Embryonic facial prominence (tissue), 1 donor: ENCODE data around the gene TJP3.

Experiments
- DNase-seq: peaks from one replicate; pipeline ENCODE4 v3.0.0-alpha.2; 2016; ENCODE audit errors: extremely low spot score

Gene TJP3

GRCh38 chr19:3691726-3692125, 16.5 kb upstream of the TJP3 start:
- DNase-seq = no peak

- DNase-seq = no peak
These were observed 15.8 kb upstream of the TJP3 start for GRCh38 chr19:3692141-3693024.

GRCh38 chr19:3693025-3693925, 14.9 kb upstream of the TJP3 start:
- DNase-seq = no peak

GRCh38 chr19:3694361-3695123, 13.6 kb upstream of the TJP3 start:
- DNase-seq = no peak

- DNase-seq = no peak
These were observed 13.0 kb upstream of the TJP3 start for GRCh38 chr19:3695124-3695733.

GRCh38 chr19:3695986-3696659, 12.1 kb upstream of the TJP3 start:
- no peak for DNase-seq

GRCh38 chr19:3696660-3696995, 11.6 kb upstream of the TJP3 start:
- DNase-seq = no peak

- DNase-seq = no peak
These were observed 11.1 kb upstream of the TJP3 start for GRCh38 chr19:3697094-3697493.

- DNase-seq = no peak
These were observed 10.4 kb upstream of the TJP3 start for GRCh38 chr19:3697671-3698385.

- DNase-seq = no peak
These were observed 9.7 kb upstream of the TJP3 start for GRCh38 chr19:3698386-3698950.

- DNase-seq = no peak
These were observed 9.0 kb upstream of the TJP3 start for GRCh38 chr19:3698974-3699740.

- DNase-seq = no peak
These were observed 8.4 kb upstream of the TJP3 start for GRCh38 chr19:3699741-3700241.

GRCh38 chr19:3700242-3701032, 7.7 kb upstream of the TJP3 start, which contains the start of gene PIP5K1C:
Gene PIP5K1C, minus strand, starts transcription at chr19:3700468. Its CDS starts 78 bp downstream, at chr19:3700390.
- DNase-seq = peak; percentile 62

- no peak for DNase-seq
These were observed 7.0 kb upstream of the TJP3 start for GRCh38 chr19:3701200-3701599.

GRCh38 chr19:3707868-3708206, 347 bp upstream of the TJP3 start:
- no peak for DNase-seq

GRCh38 chr19:3710265-3710812, 2.2 kb downstream of the TJP3 start:
- DNase-seq = no peak

GRCh38 chr19:3712663-3713611, 4.8 kb downstream of the TJP3 start:
- DNase-seq = no peak
